Stomach (tissue), 9 donors: ENCODE results near the gene NR1I3. TPM values are rescaled to one million over a fixed set of nuclear protein-coding genes. Genes with fewer than 3 reads are reported as not detected.

Source experiments
- DNase-seq, 2 donors: peaks; one replicate each; pipeline versions ENCODE4 v3.0.0 to v3.0.0-alpha.2; 2013 to 2019
- H3K27ac ChIP-seq, 5 donors: fragments of 200-600 bp in 4 of 5; sonication (generic) in 4 of 5; one replicate each; pipeline ENCODE4 v1.5.1; 2013 to 2019; ENCODE audit warnings: mild to moderate bottlenecking in 1 of 5, moderate library complexity in 1 of 5
- H3K27me3 ChIP-seq, 3 donors: fragments of 200-600 bp; sonication (generic); one replicate each; pipeline ENCODE4 v1.5.1; 2017 to 2019; ENCODE audit warnings: mixed run types in 1 of 3
- H3K36me3 ChIP-seq, 4 donors: fragments of 200-600 bp; sonication (generic); 1 replicate in 3 of 4; 2 replicates in 1 of 4; pipeline ENCODE4 v1.5.1; 2016 to 2019
- H3K4me1 ChIP-seq, 4 donors: fragments of 200-600 bp; sonication (generic); one replicate each; pipeline ENCODE4 v1.5.1; 2016 to 2019
- H3K4me3 ChIP-seq, 4 donors: fragments of 200-600 bp; sonication (generic) in 3 of 4; one replicate each; pipeline ENCODE4 v1.5.1; 2016 to 2019; ENCODE audit warnings: mild to moderate bottlenecking in 1 of 4
- H3K9me3 ChIP-seq, 4 donors: fragments of 200-600 bp; sonication (generic); one replicate each; pipeline ENCODE4 v1.5.1; 2016 to 2019
- CTCF ChIP-seq, 7 experiments: fragments of 450-650 bp in 4 of 7; fragments of 200-600 bp in 3 of 7; sonication (generic) in 3 of 7; IDR thresholded peaks; one replicate each; pipeline ENCODE4 v1.5.1; 2016 to 2019; ENCODE audit warnings: antibody characterized with exemption in 7 of 7, control low read depth in 2 of 7, mild to moderate bottlenecking in 1 of 7
- EP300 ChIP-seq: sonication (generic); formaldehyde crosslinking; IDR thresholded peaks from one replicate; pipeline ENCODE4 v1.6.1; 2017; ENCODE audit warnings: antibody characterized with exemption
- POLR2A ChIP-seq, 4 donors: fragments of 450-650 bp; IDR thresholded peaks; one replicate each; pipeline ENCODE4 v1.6.1; 2016; ENCODE audit warnings: antibody characterized with exemption in 4 of 4, control low read depth in 2 of 4, mild to moderate bottlenecking in 1 of 4, moderate library complexity in 1 of 4
- POLR2AphosphoS5 ChIP-seq, 3 donors: sonication (generic); formaldehyde crosslinking; IDR thresholded peaks; one replicate each; pipeline ENCODE4 v1.6.1; 2016; ENCODE audit warnings: antibody characterized with exemption in 3 of 3
- WGBS, 5 donors: extraction: QIAGEN DNeasy Blood & Tissue Kit in 3 of 5; methylation state at CpG; one replicate each; pipeline versions ENCODE4 v1.1.5 to v1.1.7; 2013 to 2018; 5-methylcytosine and 5-hydroxymethylcytosine counted together
- intact Hi-C: fragments of 100-400 bp; cut with DNase I; formaldehyde crosslinking; loops from one replicate; pipeline ENCODE4 v1.15.1; 2023; ENCODE audit warnings: low total_unique reads
- polyA plus RNA-seq, 3 donors: library from polyadenylated mRNA; stranded (reverse); fragments of 200-250 nt; gene quantifications; one replicate each; pipeline ENCODE4 v1.2.3, GENCODE V29; 2013
- total RNA-seq, 5 donors: library from RNA; depleted of rRNA; stranded (reverse); fragments of >200 nt; gene quantifications; one replicate each; pipeline versions ENCODE4 v1.1.0 to v1.2.3, GENCODE V29; 2014 to 2016
- donor health status: healthy with polysubstance abuse.
- donor health status: Bipolar disorder and iron deficiency.
- donor health status: healthy.

NR1I3 gene
- total and polyA plus RNA-seq, 8 donors: 0.55 TPM; not detected in 7

DNA sequence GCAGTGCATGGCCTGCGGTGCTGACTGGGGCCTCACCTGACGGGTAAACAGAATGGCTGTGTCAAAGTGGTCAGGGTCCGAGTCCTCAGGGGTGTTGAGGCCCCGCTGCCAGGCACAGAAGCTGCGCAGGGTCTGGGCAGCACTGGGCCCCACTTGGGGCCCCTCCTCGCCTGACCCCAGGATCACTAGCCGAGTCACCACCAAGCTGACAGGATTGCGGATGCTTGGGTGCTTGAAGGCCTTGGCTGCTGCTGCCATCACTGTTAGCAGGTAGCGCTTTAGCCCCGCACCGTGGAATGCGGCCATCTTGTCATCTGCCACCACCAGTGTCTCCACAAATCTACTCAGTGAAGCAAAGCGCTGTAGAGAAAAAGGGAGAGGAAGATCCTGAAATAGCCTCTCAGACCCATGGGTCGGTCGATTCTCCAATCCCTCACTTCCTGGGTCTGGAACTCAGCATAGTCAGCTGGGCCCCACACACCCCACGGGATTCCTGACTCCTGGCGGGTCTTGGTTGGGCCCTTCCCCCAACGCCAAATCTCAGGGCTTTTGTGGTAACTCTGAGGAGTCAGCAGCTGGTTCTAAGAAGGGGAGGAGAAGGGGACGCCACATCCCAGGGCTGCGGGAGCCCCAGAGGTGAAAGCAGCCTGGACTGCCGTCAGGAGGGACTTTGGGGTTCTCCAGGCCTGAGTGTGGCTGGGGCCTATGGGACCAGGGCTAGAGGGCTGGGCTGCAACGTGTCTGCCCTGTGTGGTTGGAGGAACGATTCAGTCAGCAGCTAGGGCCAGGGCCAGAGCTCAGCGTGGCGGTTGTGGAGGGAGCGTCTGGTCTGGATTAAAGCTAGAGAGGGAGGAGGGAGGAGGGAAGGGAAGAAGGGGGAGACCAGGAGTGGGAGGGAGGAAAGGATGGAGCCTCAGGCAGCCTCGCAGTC is 41.2 kb downstream of the NR1I3 start:
- H3K4me1 ChIP-seq: peaks cover 20 to 99% (median 67%) of the 10 kb centered on the region in 4 donors
- peak overlapping the region in 4 of 5 donors; percentile 95 to 98 (median 96) for H3K27ac ChIP-seq
- intact Hi-C loops: no loop called here
- 62 to 81% (median 76%) methylated on average over 20 to 27 of the region's 27 CpGs for WGBS, 5 donors
- peaks cover 0 to 21% (median 10%) of the 10 kb centered on the region in 4 donors for H3K36me3 ChIP-seq
- no peak for TF ChIP-seq POLR2AphosphoS5 (IDR thresholded peaks at IDR 0.05)
- no peak for TF ChIP-seq EP300
- no peak for TF ChIP-seq POLR2A (IDR thresholded peaks at IDR 0.05)
- DNase-seq: peak in 1 of 2 donors; percentile 90
- peak overlapping the region; percentile 33 to 56 (median 50) for H3K4me3 ChIP-seq
- H3K27me3 ChIP-seq: peaks cover 0 to 8% (median 0%) of the 10 kb centered on the region in 3 donors
- no peaks in the 10 kb centered on the region for H3K9me3 ChIP-seq

GRCh38 chr1:161196111-161196510 is 41.9 kb downstream of the NR1I3 start:
- WGBS, 5 donors: 91 to 99% (median 98%) methylated on average over 7 of the region's 7 CpGs
- peak overlapping the region in 3 of 5 donors; percentile 95 to 98 (median 96) for H3K27ac ChIP-seq
- TF ChIP-seq POLR2AphosphoS5 (IDR thresholded peaks at IDR 0.05) (no peak), CTCF (IDR thresholded peaks at IDR 0.05) (no peak), POLR2A (IDR thresholded peaks at IDR 0.05) (no peak), EP300 (no peak)
- peaks cover 14 to 93% (median 61%) of the 10 kb centered on the region in 4 donors for H3K4me1 ChIP-seq
- H3K36me3 ChIP-seq: peaks cover 0 to 28% (median 16%) of the 10 kb centered on the region in 4 donors
- no peaks in the 10 kb centered on the region for H3K9me3 ChIP-seq
- H3K4me3 ChIP-seq: peak overlapping the region in 3 of 4 donors; percentile 45 to 56 (median 55)
- DNase-seq: no peak
- peaks cover 0 to 8% (median 0%) of the 10 kb centered on the region in 3 donors for H3K27me3 ChIP-seq
- intact Hi-C loops: no loop called here

DNA sequence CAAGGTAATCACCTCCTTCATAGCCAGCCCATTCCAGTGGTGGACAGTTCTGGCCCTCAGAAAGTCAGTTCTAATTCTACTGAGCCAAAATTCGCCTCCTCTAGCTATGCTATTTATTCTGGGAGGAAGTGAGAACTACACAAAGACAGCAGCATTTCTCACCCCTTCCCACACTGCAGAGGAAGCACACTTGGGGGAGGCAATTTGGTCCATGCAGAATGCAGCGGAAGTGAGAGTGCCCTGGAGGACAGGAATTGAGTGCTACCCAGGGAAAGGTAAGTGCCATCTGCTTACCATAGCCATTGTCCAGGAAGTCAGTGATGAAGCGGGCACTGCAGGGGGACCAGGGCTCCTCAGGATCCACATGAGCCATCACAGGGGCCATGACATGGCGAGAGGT is 42.8 kb downstream of the NR1I3 start:
- peak overlapping the region in 2 of 4 donors; percentile 55 to 56 for H3K4me3 ChIP-seq
- peaks cover 0 to 34% (median 20%) of the 10 kb centered on the region in 4 donors for H3K36me3 ChIP-seq
- 78 to 85% (median 79%) methylated on average over 4 of the region's 4 CpGs for WGBS, 5 donors
- H3K27me3 ChIP-seq: peaks cover 0 to 8% (median 0%) of the 10 kb centered on the region in 3 donors
- no peak for DNase-seq
- TF ChIP-seq POLR2A (IDR thresholded peaks at IDR 0.05) (no peak), EP300 (no peak), POLR2AphosphoS5 (IDR thresholded peaks at IDR 0.05) (no peak), CTCF (IDR thresholded peaks at IDR 0.05) (no peak)
- H3K27ac ChIP-seq: peak overlapping the region in 2 of 5 donors; percentile 0 to 98
- H3K4me1 ChIP-seq: peaks cover 6 to 83% (median 51%) of the 10 kb centered on the region in 4 donors
- H3K9me3 ChIP-seq: no peaks in the 10 kb centered on the region
- intact Hi-C loops: no loop called here

- H3K9me3 ChIP-seq: no peaks in the 10 kb centered on the region
Measured at GRCh38 chr1:161193561-161194235, 44.3 kb downstream of the NR1I3 start.

More at GRCh38 chr1:161193561-161194235, 44.3 kb downstream of the NR1I3 start:
- DNase-seq: peak in 1 of 2 donors; percentile 57
- Histone ChIP-seq H3K4me1 (peaks cover 6 to 69% (median 38%) of the 10 kb centered on the region in 4 donors), H3K4me3 (peak overlapping the region in 2 of 4 donors; percentile 6 to 56), H3K36me3 (peaks cover 0 to 34% (median 20%) of the 10 kb centered on the region in 4 donors), H3K27me3 (peaks cover 0 to 8% (median 0%) of the 10 kb centered on the region in 3 donors), H3K27ac (peak overlapping the region in 2 of 5 donors; percentile 35 to 37)
- WGBS, 5 donors: 64 to 79% (median 77%) methylated on average over 13 to 21 of the region's 21 CpGs
- intact Hi-C loops: no loop called here
- TF ChIP-seq POLR2AphosphoS5 (IDR thresholded peaks at IDR 0.05): peak in 1 of 3 donors; percentile 5
- TF ChIP-seq EP300: no peak
- TF ChIP-seq CTCF (IDR thresholded peaks at IDR 0.05): peak in 1 of 7 experiments; percentile 16
